Ammon's horn (tissue), 1 donor: ENCODE data around the gene GRIN1.

ENCODE experiments used
- DNase-seq: peaks from one replicate; pipeline ENCODE4 v3.0.0-alpha.2; 2016; ENCODE audit warnings: low spot score

GRIN1 gene

GRCh38 chr9:137148242-137148641, 9.3 kb downstream of the GRIN1 start:
- no peak for DNase-seq

- no peak for DNase-seq
These were observed 9.7 kb downstream of the GRIN1 start for GRCh38 chr9:137148661-137149060.

GRCh38 chr9:137149363-137149762, 10.4 kb downstream of the GRIN1 start:
- DNase-seq = no peak

GRCh38 chr9:137149942-137150616, 11.1 kb downstream of the GRIN1 start:
- DNase-seq = no peak

GRCh38 chr9:137150617-137151457, 11.9 kb downstream of the GRIN1 start:
- DNase-seq = no peak

- DNase-seq = no peak
These were observed 14.0 kb downstream of the GRIN1 start for GRCh38 chr9:137152844-137153405.

- no peak for DNase-seq
These were observed 17.8 kb downstream of the GRIN1 start for GRCh38 chr9:137156567-137157375.

GRCh38 chr9:137157618-137158415, 18.9 kb downstream of the GRIN1 start:
- DNase-seq = no peak

- DNase-seq = no peak
These were observed 19.7 kb downstream of the GRIN1 start for GRCh38 chr9:137158625-137159024.

- DNase-seq = no peak
These were observed 20.4 kb downstream of the GRIN1 start for GRCh38 chr9:137159105-137160053.

GRCh38 chr9:137160054-137160425, 21.1 kb downstream of the GRIN1 start:
- no peak for DNase-seq

GRCh38 chr9:137160716-137161557, 22.0 kb downstream of the GRIN1 start:
- no peak for DNase-seq

GRCh38 chr9:137161558-137162486, 22.9 kb downstream of the GRIN1 start:
- no peak for DNase-seq

GRCh38 chr9:137162505-137163364, 23.8 kb downstream of the GRIN1 start:
- DNase-seq = no peak

- no peak for DNase-seq
These were observed 24.4 kb downstream of the GRIN1 start for GRCh38 chr9:137163365-137163715.

GRCh38 chr9:137163805-137164204, 24.9 kb downstream of the GRIN1 start:
- no peak for DNase-seq
